ENCODE results near the gene GLRX3. TPM values are rescaled to one million over a fixed set of nuclear protein-coding genes. Genes with fewer than 3 reads are reported as not detected.
"Not testable (repeated sequence)": the region's sequence is repeated elsewhere in the genome, so short reads cannot be mapped to it uniquely, and the experiment has no call there.

Gene GLRX3
- polyA plus RNA-seq, 1 donor, result 66.0 TPM

GRCh38 chr10:130194194-130194990 is 58.2 kb downstream of the GLRX3 start:
- peaks cover 5% of the 10 kb centered on the region for H3K9me3 ChIP-seq (ENCODE audit: control insufficient read depth, low read depth, low read length)
- H3K36me3 ChIP-seq (ENCODE audit: control insufficient read depth, insufficient read depth, low read length), result no peaks in the 10 kb centered on the region
- DNase-seq, result no peak
- WGBS (ENCODE audit: insufficient coverage, low lambda C conversion rate), result no CpG with 5 or more reads among the region's 21 CpGs
- no peak overlapping the region for H3K4me3 ChIP-seq (ENCODE audit: low read length)
- H3K27me3 ChIP-seq (ENCODE audit: control insufficient read depth, insufficient read depth, low read length), result peaks cover 5% of the 10 kb centered on the region
- H3K27ac ChIP-seq (ENCODE audit: low read length), result no peak overlapping the region
- no peaks in the 10 kb centered on the region for H3K4me1 ChIP-seq (ENCODE audit: control insufficient read depth, insufficient read depth, low read length)

DNA sequence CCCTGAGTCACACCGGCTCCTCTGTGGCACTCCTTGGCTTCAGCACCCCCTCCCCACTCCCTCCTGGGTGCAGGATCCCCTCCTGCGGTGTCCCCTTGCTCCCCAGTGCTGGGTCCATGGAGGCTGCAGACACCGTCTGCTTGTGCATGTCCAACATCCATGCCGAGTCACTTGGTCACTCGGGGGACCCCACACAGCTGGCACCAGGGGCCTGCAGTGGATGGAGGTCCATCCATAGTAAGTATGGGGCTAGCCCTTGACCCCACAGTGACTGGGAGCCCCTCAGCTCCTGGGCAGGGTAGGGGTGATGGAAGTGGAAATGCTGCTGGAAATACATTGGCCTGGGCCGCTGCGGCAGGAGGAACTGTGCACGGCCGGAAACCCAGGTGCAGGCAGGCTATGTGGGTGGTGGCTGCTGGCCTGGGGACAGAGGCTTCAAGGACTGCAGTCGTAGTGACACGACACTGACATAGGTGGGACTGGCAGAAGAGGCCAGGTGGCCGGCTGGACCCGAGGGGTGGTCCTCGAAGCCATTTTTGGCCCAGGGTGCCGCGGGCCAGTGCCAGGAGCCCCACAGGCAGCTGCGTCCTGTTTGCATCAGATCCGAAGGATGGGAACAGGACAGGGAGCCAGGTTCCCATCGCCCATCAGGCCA is 58.9 kb downstream of the GLRX3 start:
- H3K27me3 ChIP-seq (ENCODE audit: control insufficient read depth, insufficient read depth, low read length), result peaks cover 5% of the 10 kb centered on the region
- no peak for DNase-seq
- no peaks in the 10 kb centered on the region for H3K36me3 ChIP-seq (ENCODE audit: control insufficient read depth, insufficient read depth, low read length)
- H3K4me1 ChIP-seq (ENCODE audit: control insufficient read depth, insufficient read depth, low read length), result no peaks in the 10 kb centered on the region
- no peak overlapping the region for H3K4me3 ChIP-seq (ENCODE audit: low read length)
- no peaks in the 10 kb centered on the region for H3K9me3 ChIP-seq (ENCODE audit: control insufficient read depth, low read depth, low read length)
- no peak overlapping the region for H3K27ac ChIP-seq (ENCODE audit: low read length)
- no CpG with 5 or more reads among the region's 19 CpGs for WGBS (ENCODE audit: insufficient coverage, low lambda C conversion rate)

DNA sequence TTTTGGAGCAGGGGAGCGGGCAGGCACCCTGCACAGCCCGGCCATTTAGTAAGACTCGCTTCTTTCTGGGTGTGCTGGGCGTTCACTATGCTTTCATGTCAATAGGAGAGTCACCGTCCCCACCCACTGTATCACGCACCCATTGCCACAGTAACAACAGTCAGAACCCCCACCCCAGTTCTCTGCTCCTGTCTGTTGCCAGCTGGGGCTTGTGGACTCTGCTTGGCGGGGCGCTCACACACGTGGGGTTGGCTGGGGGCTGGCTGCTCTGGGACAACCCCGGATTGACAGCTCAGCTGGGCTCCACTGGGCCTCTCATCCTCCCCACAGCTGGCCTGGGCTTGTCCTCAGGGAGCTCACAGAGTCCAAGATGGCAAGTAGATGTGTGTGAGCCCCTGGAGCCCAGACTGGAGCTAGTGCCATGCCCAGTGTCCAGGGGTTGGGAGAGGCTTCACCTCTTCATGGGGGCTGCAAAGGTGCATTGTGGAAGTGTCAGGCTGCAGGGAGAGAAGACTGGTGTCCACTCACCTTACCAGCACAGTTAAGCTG is 59.6 kb downstream of the GLRX3 start:
- WGBS (ENCODE audit: insufficient coverage, low lambda C conversion rate), result 70% methylated on average over 2 of the region's 10 CpGs
- no peak for DNase-seq
- Histone ChIP-seq H3K27ac (ENCODE audit: low read length) (no peak overlapping the region), H3K9me3 (ENCODE audit: control insufficient read depth, low read depth, low read length) (no peaks in the 10 kb centered on the region), H3K4me1 (ENCODE audit: control insufficient read depth, insufficient read depth, low read length) (no peaks in the 10 kb centered on the region), H3K4me3 (ENCODE audit: low read length) (no peak overlapping the region), H3K36me3 (ENCODE audit: control insufficient read depth, insufficient read depth, low read length) (no peaks in the 10 kb centered on the region), H3K27me3 (ENCODE audit: control insufficient read depth, insufficient read depth, low read length) (peaks cover 5% of the 10 kb centered on the region)

DNA sequence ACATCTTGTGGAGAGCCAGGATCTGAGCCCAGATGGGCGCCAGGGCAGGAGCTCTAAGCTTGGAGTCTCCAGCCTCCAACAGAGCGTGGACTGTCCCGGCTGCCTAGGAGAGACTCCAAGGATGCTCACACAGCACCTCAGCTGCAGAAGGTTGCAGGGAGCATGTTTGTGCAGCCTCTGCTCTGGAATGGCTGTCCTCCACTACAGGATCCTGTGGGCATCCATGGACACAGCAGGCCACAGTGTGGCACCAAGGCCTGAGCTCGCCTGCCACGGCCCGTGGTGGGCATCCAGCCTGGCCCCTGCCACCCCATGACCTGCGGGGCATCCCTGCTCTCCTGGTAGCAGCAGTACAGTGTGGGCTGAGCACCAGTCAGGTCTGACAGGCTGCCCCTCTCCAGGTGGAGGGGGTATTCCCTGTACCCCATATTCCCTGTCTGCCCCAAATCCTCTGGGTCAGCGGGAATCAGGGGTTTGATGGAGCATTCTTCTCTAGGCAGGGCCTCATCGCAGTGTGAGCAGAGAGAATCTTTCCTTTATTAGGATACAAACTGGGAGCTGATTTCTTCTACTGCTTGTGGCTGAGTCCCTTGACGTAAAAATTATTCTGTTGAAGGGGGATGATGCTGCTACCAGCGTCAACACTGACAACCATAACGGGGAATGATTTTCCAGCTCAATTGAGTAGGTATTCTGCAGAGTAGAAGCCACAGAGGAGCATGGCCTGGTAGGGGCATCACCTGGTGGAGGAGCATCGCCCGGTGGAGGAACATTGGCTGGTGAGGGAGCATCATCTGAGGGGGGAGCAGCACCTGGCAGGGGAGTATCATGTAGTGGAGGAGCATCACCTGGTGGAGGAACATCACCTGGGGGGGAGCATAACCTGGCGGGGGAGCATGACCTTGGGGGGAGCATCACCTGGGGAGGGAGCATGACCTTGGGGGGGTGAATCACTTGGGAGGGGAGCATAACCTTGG is 60.6 kb downstream of the GLRX3 start:
- DNase-seq, result no peak
- WGBS (ENCODE audit: insufficient coverage, low lambda C conversion rate), result no CpG with 5 or more reads among the region's 15 CpGs
- no peaks in the 10 kb centered on the region for H3K36me3 ChIP-seq (ENCODE audit: control insufficient read depth, insufficient read depth, low read length)

GRCh38 chr10:130198651-130199050 is 62.5 kb downstream of the GLRX3 start:
- Histone ChIP-seq H3K4me1 (ENCODE audit: control insufficient read depth, insufficient read depth, low read length) (no peaks in the 10 kb centered on the region), H3K9me3 (ENCODE audit: control insufficient read depth, low read depth, low read length) (peaks cover 5% of the 10 kb centered on the region), H3K27me3 (ENCODE audit: control insufficient read depth, insufficient read depth, low read length) (no peaks in the 10 kb centered on the region), H3K27ac (ENCODE audit: low read length) (no peak overlapping the region), H3K4me3 (ENCODE audit: low read length) (no peak overlapping the region), H3K36me3 (ENCODE audit: control insufficient read depth, insufficient read depth, low read length) (no peaks in the 10 kb centered on the region)
- DNase-seq, result no peak
- no CpG with 5 or more reads among the region's 6 CpGs for WGBS (ENCODE audit: insufficient coverage, low lambda C conversion rate)

More for the DNA sequence above, 60.6 kb downstream of the GLRX3 start:
- H3K9me3 ChIP-seq (ENCODE audit: control insufficient read depth, low read depth, low read length), result no peaks in the 10 kb centered on the region
- no peak overlapping the region for H3K4me3 ChIP-seq (ENCODE audit: low read length)
- H3K27me3 ChIP-seq (ENCODE audit: control insufficient read depth, insufficient read depth, low read length), result no peaks in the 10 kb centered on the region
- no peak overlapping the region for H3K27ac ChIP-seq (ENCODE audit: low read length)
- no peaks in the 10 kb centered on the region for H3K4me1 ChIP-seq (ENCODE audit: control insufficient read depth, insufficient read depth, low read length)

DNA sequence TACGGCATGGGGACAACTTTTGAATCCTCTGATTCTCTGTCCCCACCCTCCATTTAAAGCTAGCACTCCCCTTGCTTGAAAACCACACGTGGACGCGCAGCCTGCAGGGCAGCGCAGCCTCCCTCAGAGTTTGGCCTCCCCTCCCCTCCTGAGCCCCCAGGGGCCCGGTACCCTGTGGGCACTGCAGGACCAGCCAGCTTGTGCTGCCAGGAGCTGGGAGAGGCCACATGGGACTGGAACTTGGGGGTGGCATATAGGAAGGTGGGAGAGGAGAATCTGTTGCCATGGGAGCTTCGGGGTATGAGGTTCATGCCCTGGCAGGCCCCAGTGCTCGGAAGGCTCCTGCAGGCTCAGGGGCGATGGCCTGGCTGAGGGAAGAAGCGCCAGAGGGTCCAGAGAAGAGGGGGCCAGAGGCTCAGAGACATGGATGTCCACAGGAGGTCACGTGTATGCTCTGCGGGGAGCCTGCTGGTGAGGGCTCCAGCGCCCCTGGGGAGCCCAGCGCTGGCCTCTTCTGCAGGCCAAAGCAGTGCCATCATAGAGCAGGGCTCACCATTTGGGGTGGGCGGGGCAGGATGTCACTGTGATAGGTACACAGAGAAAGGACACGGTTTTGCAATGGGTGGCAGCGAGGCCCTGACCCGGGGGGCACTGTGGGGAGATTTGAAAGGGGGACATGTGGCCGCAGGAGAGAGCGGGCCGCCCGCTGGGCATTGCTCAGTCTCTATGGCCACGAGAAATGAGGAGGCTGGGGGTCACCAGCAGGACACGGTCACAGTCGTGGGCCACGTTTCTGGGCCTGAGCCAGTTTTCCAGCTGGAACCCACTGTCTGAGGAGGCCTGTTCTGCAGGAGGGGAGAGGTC is 64.2 kb downstream of the GLRX3 start:
- no peak overlapping the region for H3K4me3 ChIP-seq (ENCODE audit: low read length)
- H3K27ac ChIP-seq (ENCODE audit: low read length), result no peak overlapping the region
- peaks cover 5% of the 10 kb centered on the region for H3K9me3 ChIP-seq (ENCODE audit: control insufficient read depth, low read depth, low read length)
- no peaks in the 10 kb centered on the region for H3K36me3 ChIP-seq (ENCODE audit: control insufficient read depth, insufficient read depth, low read length)
- no peak for DNase-seq
- no peaks in the 10 kb centered on the region for H3K27me3 ChIP-seq (ENCODE audit: control insufficient read depth, insufficient read depth, low read length)
- WGBS (ENCODE audit: insufficient coverage, low lambda C conversion rate), result no CpG with 5 or more reads among the region's 26 CpGs
- H3K4me1 ChIP-seq (ENCODE audit: control insufficient read depth, insufficient read depth, low read length), result no peaks in the 10 kb centered on the region

DNA sequence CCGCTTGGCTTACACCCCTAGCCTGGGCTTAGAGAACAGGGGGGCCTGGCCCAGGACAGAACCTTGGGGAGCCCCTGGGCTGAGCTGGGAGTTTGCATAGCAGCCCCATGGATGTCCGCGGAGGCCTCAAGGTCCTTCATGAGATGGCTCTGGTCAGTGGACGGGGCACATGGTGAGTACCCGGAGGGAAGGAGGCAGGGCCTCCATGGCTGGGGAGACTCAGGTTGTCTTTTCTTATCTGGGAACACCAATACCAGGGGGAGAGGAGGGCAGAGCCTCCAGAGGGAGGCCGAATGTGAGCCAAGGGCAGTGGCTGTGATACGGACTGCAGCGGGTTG is 64.8 kb downstream of the GLRX3 start:
- Histone ChIP-seq H3K9me3 (ENCODE audit: control insufficient read depth, low read depth, low read length) (peaks cover 5% of the 10 kb centered on the region), H3K27me3 (ENCODE audit: control insufficient read depth, insufficient read depth, low read length) (no peaks in the 10 kb centered on the region), H3K4me1 (ENCODE audit: control insufficient read depth, insufficient read depth, low read length) (no peaks in the 10 kb centered on the region), H3K36me3 (ENCODE audit: control insufficient read depth, insufficient read depth, low read length) (no peaks in the 10 kb centered on the region), H3K4me3 (ENCODE audit: low read length) (no peak overlapping the region), H3K27ac (ENCODE audit: low read length) (no peak overlapping the region)
- no CpG with 5 or more reads among the region's 8 CpGs for WGBS (ENCODE audit: insufficient coverage, low lambda C conversion rate)
- DNase-seq, result no peak

DNA sequence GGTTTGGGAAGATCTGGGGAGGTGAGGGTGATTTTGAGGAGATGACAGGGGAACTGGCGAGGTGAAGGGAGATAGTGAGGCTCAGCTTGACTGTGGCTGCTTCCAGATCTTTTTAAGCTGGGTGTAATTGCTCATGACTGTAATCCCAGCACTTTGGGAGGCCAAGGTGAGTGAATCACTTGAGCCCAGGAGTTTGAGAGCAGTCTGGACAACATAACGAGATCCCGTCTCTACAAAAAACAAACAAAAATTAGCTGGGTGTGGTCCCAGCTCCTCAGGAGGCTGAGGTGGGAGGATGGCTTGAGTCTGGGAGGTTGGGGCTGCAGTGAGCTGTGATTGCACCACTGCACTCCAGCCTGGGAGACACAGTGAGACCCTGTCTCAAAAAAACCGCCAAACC is 66.0 kb downstream of the GLRX3 start:
- WGBS (ENCODE audit: insufficient coverage, low lambda C conversion rate), result 71% methylated on average over 1 of the region's 4 CpGs
- H3K27me3 ChIP-seq (ENCODE audit: control insufficient read depth, insufficient read depth, low read length); H3K4me3 ChIP-seq (ENCODE audit: low read length); H3K9me3 ChIP-seq (ENCODE audit: control insufficient read depth, low read depth, low read length); H3K4me1 ChIP-seq (ENCODE audit: control insufficient read depth, insufficient read depth, low read length); H3K36me3 ChIP-seq (ENCODE audit: control insufficient read depth, insufficient read depth, low read length); DNase-seq; H3K27ac ChIP-seq (ENCODE audit: low read length): not testable (repeated sequence)

DNA sequence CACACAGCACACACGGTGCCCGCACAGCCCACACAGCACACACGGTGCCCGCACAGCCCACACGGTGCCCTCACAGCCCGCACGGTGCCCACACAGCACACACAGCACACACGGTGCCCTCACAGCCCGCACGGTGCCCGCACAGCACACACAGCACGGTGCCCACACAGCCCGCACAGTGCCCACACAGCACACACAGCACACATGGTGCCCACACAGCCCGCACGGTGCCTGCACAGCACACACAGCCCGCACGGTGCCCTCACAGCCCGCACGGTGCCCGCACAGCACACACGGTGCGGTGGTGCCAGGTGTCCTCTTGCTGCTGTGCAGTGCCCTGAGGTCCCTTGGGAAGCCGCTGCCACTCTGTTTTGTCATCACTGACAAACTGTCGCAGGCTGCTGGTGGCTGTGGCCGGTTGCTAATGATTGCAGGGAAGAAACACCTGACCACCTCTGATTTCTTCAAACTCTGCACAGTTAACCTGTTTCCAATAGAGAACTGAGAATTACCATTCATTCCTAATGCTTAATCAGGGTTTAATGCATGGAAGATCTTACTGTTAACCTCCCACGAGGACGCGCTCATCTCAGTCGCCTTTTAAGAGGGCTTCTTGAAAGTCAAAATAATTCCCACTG is 66.9 kb downstream of the GLRX3 start:
- H3K36me3 ChIP-seq (ENCODE audit: control insufficient read depth, insufficient read depth, low read length), result no peaks in the 10 kb centered on the region
- no peak overlapping the region for H3K4me3 ChIP-seq (ENCODE audit: low read length)
- H3K27ac ChIP-seq (ENCODE audit: low read length), result no peak overlapping the region
- H3K4me1 ChIP-seq (ENCODE audit: control insufficient read depth, insufficient read depth, low read length), result no peaks in the 10 kb centered on the region
- H3K9me3 ChIP-seq (ENCODE audit: control insufficient read depth, low read depth, low read length), result peaks cover 5% of the 10 kb centered on the region
- no peaks in the 10 kb centered on the region for H3K27me3 ChIP-seq (ENCODE audit: control insufficient read depth, insufficient read depth, low read length)
- WGBS (ENCODE audit: insufficient coverage, low lambda C conversion rate), result no CpG with 5 or more reads among the region's 29 CpGs
- no peak for DNase-seq
